H9 (cell line): ENCODE measurements around the gene KCNIP4. TPM values are rescaled to one million over a fixed set of nuclear protein-coding genes. Genes with fewer than 3 reads are reported as not detected.

ENCODE experiments used
- DNase-seq: peaks from one replicate; pipeline ENCODE4 v3.0.0-alpha.2; 2017
- H2AFZ ChIP-seq: one replicate; pipeline ENCODE4 v1.6.1; 2013; ENCODE audit warnings: mild to moderate bottlenecking, low read length, control low read depth, moderate library complexity
- H2AK5ac ChIP-seq: 2 replicates; pipeline ENCODE4 v1.6.1; 2013; ENCODE audit warnings: low read length, control low read depth, mixed read lengths; ENCODE audit not compliant: insufficient read length
- H2BK120ac ChIP-seq: one replicate; pipeline ENCODE4 v1.6.1; 2013; ENCODE audit warnings: low read depth, mild to moderate bottlenecking, low read length, control low read depth, inconsistent platforms; ENCODE audit not compliant: poor library complexity, severe bottlenecking
- H2BK12ac ChIP-seq: 2 replicates; pipeline ENCODE4 v1.6.1; 2013; ENCODE audit warnings: low read length, control low read depth, mixed read lengths, low read depth; ENCODE audit not compliant: insufficient read length
- H2BK15ac ChIP-seq: 2 replicates; pipeline ENCODE4 v1.6.1; 2013; ENCODE audit warnings: low read depth, low read length, control low read depth
- H2BK20ac ChIP-seq: one replicate; pipeline ENCODE4 v1.6.1; 2013; ENCODE audit warnings: low read depth, mild to moderate bottlenecking, low read length, control low read depth, inconsistent platforms; ENCODE audit not compliant: poor library complexity, severe bottlenecking
- H2BK5ac ChIP-seq: 2 replicates; pipeline ENCODE4 v1.6.1; 2013; ENCODE audit warnings: low read length, control low read depth, mixed read lengths; ENCODE audit not compliant: insufficient read length
- H3K14ac ChIP-seq: 2 replicates; pipeline ENCODE4 v1.6.1; 2013; ENCODE audit warnings: low read length, control low read depth; ENCODE audit not compliant: insufficient read depth
- H3K18ac ChIP-seq: 2 replicates; pipeline ENCODE4 v1.6.1; 2013; ENCODE audit warnings: low read depth, mild to moderate bottlenecking, mixed read lengths, low read length, control low read depth; ENCODE audit not compliant: insufficient read length
- H3K23ac ChIP-seq: 2 replicates; pipeline ENCODE4 v1.6.1; 2013; ENCODE audit warnings: low read length, control low read depth, mixed read lengths, low read depth; ENCODE audit not compliant: insufficient read length
- H3K23me2 ChIP-seq: 2 replicates; pipeline ENCODE4 v1.6.1; 2013; ENCODE audit warnings: low read depth, mild to moderate bottlenecking, mixed read lengths, low read length, control low read depth; ENCODE audit not compliant: insufficient read length, poor library complexity, severe bottlenecking
- H3K27ac ChIP-seq: 2 replicates; pipeline ENCODE4 v1.5.1; 2013; ENCODE audit warnings: low read length, control low read depth, mixed read lengths, low read depth; ENCODE audit not compliant: insufficient read length
- H3K27me3 ChIP-seq: 2 replicates; pipeline ENCODE4 v1.6.1; 2013; ENCODE audit warnings: low read length, control low read depth, inconsistent platforms; ENCODE audit not compliant: insufficient read depth
- H3K4ac ChIP-seq: 2 replicates; pipeline ENCODE4 v1.6.1; 2013; ENCODE audit warnings: low read depth, mild to moderate bottlenecking, control low read depth, inconsistent platforms, low read length, moderate library complexity
- H3K4me1 ChIP-seq: 2 replicates; pipeline ENCODE4 v1.6.1; 2013; ENCODE audit warnings: low read length, control low read depth, inconsistent platforms; ENCODE audit not compliant: insufficient read depth
- H3K4me2 ChIP-seq: 2 replicates; pipeline ENCODE4 v1.6.1; 2013; ENCODE audit warnings: low read length, control low read depth, mixed read lengths; ENCODE audit not compliant: insufficient read length, insufficient read depth
- H3K56ac ChIP-seq: 2 replicates; pipeline ENCODE4 v1.6.1; 2013; ENCODE audit warnings: low read depth, mild to moderate bottlenecking, mixed read lengths, low read length, control low read depth; ENCODE audit not compliant: insufficient read length
- H3K79me1 ChIP-seq: 2 replicates; pipeline ENCODE4 v1.6.1; 2013; ENCODE audit warnings: low read depth, mild to moderate bottlenecking, moderate library complexity, low read length, control low read depth, inconsistent platforms; ENCODE audit not compliant: insufficient read depth, poor library complexity, severe bottlenecking
- H3K79me2 ChIP-seq: 2 replicates; pipeline ENCODE4 v1.6.1; 2013; ENCODE audit warnings: low read length, control low read depth, inconsistent platforms; ENCODE audit not compliant: insufficient read depth
- H3K9ac ChIP-seq: 2 replicates; pipeline ENCODE4 v1.6.1; 2013; ENCODE audit warnings: low read length, control low read depth, mixed read lengths; ENCODE audit not compliant: insufficient read length; ENCODE audit errors: extremely low read depth
- H3K9me3 ChIP-seq: one replicate; pipeline ENCODE4 v1.6.1; 2013; ENCODE audit warnings: low read depth, low read length, inconsistent platforms; ENCODE audit not compliant: control insufficient read depth
- H3T11ph ChIP-seq: one replicate; pipeline ENCODE4 v1.6.1; 2013; ENCODE audit warnings: mild to moderate bottlenecking, low read length, control low read depth, inconsistent platforms
- H4K20me1 ChIP-seq: one replicate; pipeline ENCODE4 v1.6.1; 2013; ENCODE audit not compliant: control insufficient read depth, insufficient read length, insufficient read depth
- H4K5ac ChIP-seq: 2 replicates; pipeline ENCODE4 v1.6.1; 2013; ENCODE audit warnings: low read depth, mild to moderate bottlenecking, mixed read lengths, low read length, control low read depth; ENCODE audit not compliant: insufficient read length
- H4K8ac ChIP-seq: replicated peaks from 2 replicates; pipeline ENCODE4 v1.6.1; 2013; ENCODE audit warnings: low read length, control low read depth, mixed read lengths, low read depth; ENCODE audit not compliant: insufficient read length
- H4K91ac ChIP-seq: 2 replicates; pipeline ENCODE4 v1.6.1; 2013; ENCODE audit warnings: low read depth, mild to moderate bottlenecking, moderate library complexity, mixed read lengths, low read length, control low read depth; ENCODE audit not compliant: insufficient read length
- H3K27ac Mint-ChIP-seq, 3 experiments: 2 replicates in 2 of 3; 3 replicates in 1 of 3; pipeline ENCODE4 v1.8.0; 2020 to 2021; ENCODE audit warnings: mixed read lengths in 3 of 3, mild to moderate bottlenecking in 1 of 3, moderate library complexity in 1 of 3
- H3K27me3 Mint-ChIP-seq: 2 replicates; pipeline ENCODE4 v1.8.0; 2021; ENCODE audit warnings: low read depth, mild to moderate bottlenecking, moderate library complexity, mixed read lengths
- H3K36me3 Mint-ChIP-seq, 3 experiments: 2 replicates in 2 of 3; 3 replicates in 1 of 3; pipeline ENCODE4 v1.8.0; 2020 to 2021; ENCODE audit warnings: low read depth in 3 of 3, mixed read lengths in 3 of 3; ENCODE audit not compliant: insufficient read depth in 1 of 3
- H3K4me1 Mint-ChIP-seq, 2 experiments: 2 replicates each; pipeline ENCODE4 v1.8.0; 2020; ENCODE audit warnings: mixed read lengths in 2 of 2
- H3K4me3 Mint-ChIP-seq, 2 experiments: 2 replicates in 1 of 2; 3 replicates in 1 of 2; pipeline ENCODE4 v1.8.0; 2020 to 2021; ENCODE audit warnings: mild to moderate bottlenecking in 2 of 2, mixed read lengths in 2 of 2, moderate library complexity in 1 of 2
- H3K9me3 Mint-ChIP-seq, 2 experiments: 2 replicates in 1 of 2; 3 replicates in 1 of 2; pipeline ENCODE4 v1.8.0; 2020; ENCODE audit warnings: mild to moderate bottlenecking in 2 of 2, mixed read lengths in 2 of 2, moderate library complexity in 1 of 2
- CTCF ChIP-seq: fragments of 200-600 bp; sonication (generic); conservative IDR thresholded peaks from 3 replicates; pipeline ENCODE4 v1.8.0; 2021; ENCODE audit warnings: antibody characterized with exemption, mild to moderate bottlenecking
- WGBS: extraction: QIAGEN DNeasy Blood & Tissue Kit; methylation state at CpG from one replicate; pipeline ENCODE4 v1.1.7; 2013; ENCODE audit warnings: missing lambda C conversion rate, low lambda C conversion rate, mixed read lengths; ENCODE audit not compliant: insufficient read length; ENCODE audit errors: extremely low coverage; 5-methylcytosine and 5-hydroxymethylcytosine counted together
- total RNA-seq: library from RNA; stranded (reverse); gene quantifications from 2 replicates; pipeline ENCODE4 v1.2.1, GENCODE V29; 2021

KCNIP4 gene
- total RNA-seq, 1 experiment from 2014 or later, result not detected

- Mint-ChIP-seq H3K4me3 (no peak overlapping the region), H3K36me3 (no peaks in the 10 kb centered on the region), H3K27ac (no peak overlapping the region), H3K9me3 (no peaks in the 10 kb centered on the region; a peak in 2 of 5 replicates), H3K4me1 (no peaks in the 10 kb centered on the region), H3K27me3 (no peaks in the 10 kb centered on the region; the same call in 1 of the 2 replicates)
- WGBS, result no CpG with 5 or more reads among the region's 4 CpGs
- H3K9me3 ChIP-seq, result no peaks in the 10 kb centered on the region
- H3K79me2 ChIP-seq, result no peaks in the 10 kb centered on the region
- H3K4me2 ChIP-seq, result no peak overlapping the region
- no peaks in the 10 kb centered on the region for H3K4me1 ChIP-seq
- no peak overlapping the region for H4K91ac ChIP-seq
- DNase-seq, result no peak
- no peak overlapping the region for H2BK120ac ChIP-seq
- no peak overlapping the region for H3K18ac ChIP-seq
- H3K9ac ChIP-seq, result no peak overlapping the region
- H3K14ac ChIP-seq, result no peak overlapping the region
- H2BK20ac ChIP-seq, result no peak overlapping the region
- no peak overlapping the region for H2BK12ac ChIP-seq
- no peak overlapping the region for H3K27ac ChIP-seq
- no peak overlapping the region for H3T11ph ChIP-seq
- no peak overlapping the region for H2BK15ac ChIP-seq
- no peak overlapping the region for H2BK5ac ChIP-seq
- no peak overlapping the region for H4K8ac ChIP-seq
- H2AFZ ChIP-seq, result no peak overlapping the region
- H3K4ac ChIP-seq, result no peak overlapping the region
- H3K23me2 ChIP-seq, result no peaks in the 10 kb centered on the region
- no peak overlapping the region for H3K56ac ChIP-seq
- no peak overlapping the region for H2AK5ac ChIP-seq
- H3K79me1 ChIP-seq, result no peaks in the 10 kb centered on the region
- H3K23ac ChIP-seq, result no peak overlapping the region
- no peak for TF ChIP-seq CTCF
- H4K20me1 ChIP-seq, result no peaks in the 10 kb centered on the region
- no peaks in the 10 kb centered on the region for H3K27me3 ChIP-seq
- no peak overlapping the region for H4K5ac ChIP-seq
Measured at GRCh38 chr4:21005647-21006046, 942.9 kb downstream of the KCNIP4 start.
